NCI-H510A treated with DMSO at 0.1 percent for 48 hours (cell line): ENCODE results near the gene FHIP2A.
"Not testable (repeated sequence)": the region's sequence is repeated elsewhere in the genome, so short reads cannot be mapped to it uniquely, and the experiment has no call there.

ENCODE experiments used
- DNase-seq: peaks from one replicate; lab custom pipeline; 2025; lab: John Stamatoyannopoulos, UW

The FHIP2A gene

GRCh38 chr10:114819322-114819721, 2.3 kb upstream of the FHIP2A start:
- no peak for DNase-seq

DNA sequence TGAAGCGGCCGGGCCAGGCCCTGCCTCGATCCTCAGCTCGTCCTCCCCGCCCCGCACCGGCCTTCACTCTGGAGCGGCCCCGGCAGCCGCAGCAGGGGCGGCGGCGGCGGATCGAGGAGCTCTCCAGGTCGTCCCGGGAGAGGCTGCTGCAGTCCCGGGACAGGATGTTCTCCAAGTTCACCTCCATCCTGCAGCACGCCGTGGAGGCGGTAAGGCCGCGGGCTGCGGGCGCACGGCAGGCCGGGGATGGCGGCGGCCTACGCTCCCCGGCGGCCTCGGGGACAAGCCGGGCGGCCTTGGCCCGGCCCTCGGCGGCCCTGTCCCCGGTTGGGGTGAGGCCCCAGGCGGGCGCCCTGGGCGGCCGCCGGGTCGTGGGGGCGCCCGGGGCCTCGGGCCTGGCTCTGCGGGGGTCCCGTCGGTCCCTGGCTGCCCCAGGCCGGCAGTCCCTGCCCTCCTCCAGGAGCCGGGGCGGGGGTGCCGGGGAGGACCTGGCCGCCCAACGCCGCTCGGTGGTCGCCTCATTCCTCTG, 399 bp downstream of the FHIP2A start:
- peak; percentile 66 for DNase-seq

DNA sequence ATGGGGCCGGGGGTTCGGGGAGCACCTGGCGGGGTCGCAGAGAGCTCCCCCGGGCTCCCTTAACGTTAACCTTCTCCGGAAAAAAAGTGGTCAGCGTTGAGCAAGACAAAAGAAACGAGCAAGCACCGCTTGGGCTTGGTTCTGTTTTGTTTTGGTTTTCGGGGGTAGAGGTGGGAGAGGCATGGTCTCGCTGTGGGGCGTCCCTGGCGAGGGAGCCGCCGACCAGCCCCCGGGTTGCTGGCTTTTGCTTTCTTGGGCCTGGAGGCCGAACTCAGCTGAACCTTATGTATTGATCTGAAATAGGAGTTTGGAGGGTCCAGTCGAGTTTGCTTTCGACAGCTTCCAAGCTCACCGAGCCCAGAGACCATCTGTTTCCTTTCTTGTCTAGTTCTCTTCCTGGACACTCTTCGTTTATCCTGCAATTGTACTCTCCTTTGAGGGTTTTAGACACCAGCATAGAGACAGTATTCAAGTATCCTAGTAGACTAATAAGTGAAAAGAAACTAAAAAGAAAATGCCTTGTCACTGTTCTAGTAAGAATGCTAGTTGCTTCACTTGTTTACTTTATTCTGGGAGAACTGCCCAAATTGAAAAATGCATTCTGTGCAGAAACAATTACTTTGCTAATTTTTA, 980 bp downstream of the FHIP2A start:
- DNase-seq, result peak; percentile 66

DNA sequence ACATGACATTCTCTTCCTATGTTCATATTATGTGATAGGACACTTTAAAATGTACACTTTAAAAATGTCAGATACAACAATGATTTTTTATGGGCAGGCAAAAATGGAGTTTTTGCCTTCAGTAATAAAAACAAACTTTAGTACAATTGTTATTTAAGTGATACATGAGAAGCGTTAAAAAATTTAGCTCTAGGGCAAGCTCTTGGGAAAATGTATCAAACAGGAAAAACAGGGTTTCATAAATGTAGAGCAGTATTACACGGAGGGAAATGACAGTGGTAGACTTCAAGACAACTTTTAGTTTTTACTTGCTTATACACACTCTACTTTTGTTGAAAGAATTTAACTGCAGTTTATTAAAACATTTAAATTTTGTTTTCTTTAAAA, 1.5 kb downstream of the FHIP2A start:
- no peak for DNase-seq

- DNase-seq, result no peak
Observed at GRCh38 chr10:114824391-114824790, 2.8 kb downstream of the FHIP2A start.

- no peak for DNase-seq
Observed at GRCh38 chr10:114825513-114826253, 4.1 kb downstream of the FHIP2A start.

GRCh38 chr10:114829160-114829909, 7.8 kb downstream of the FHIP2A start:
- no peak for DNase-seq

DNA sequence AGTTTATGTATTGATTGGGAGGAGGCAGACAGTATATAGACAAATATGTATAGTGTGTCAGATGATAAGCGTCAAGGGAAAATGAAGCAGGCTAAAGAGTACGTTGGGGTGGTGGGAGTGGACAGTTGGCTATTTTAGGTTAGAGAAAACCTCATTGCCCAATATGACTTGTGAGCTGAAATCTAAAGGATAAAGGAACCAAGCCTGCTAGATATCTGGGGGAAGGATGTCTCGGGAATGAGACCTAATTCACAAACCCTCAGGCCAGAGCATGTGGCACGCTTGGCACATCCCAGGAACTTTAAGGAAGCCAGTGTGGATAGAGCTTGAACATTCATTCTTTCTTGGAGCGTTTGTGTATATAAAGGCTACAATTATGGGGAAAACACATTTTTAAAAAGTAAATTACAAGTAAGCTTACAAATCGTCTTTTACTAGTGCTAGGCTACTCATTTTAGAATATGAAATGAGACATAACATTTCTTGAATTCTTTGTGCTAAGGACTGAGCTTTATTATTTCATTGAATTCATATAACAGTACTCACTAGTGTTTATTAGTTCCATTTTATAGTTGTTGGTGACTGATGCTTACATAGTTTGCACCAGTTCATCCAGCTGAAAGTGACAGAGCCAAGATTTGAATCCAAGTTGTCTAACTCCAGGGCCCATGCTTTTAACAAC, 9.7 kb downstream of the FHIP2A start:
- no peak for DNase-seq

DNA sequence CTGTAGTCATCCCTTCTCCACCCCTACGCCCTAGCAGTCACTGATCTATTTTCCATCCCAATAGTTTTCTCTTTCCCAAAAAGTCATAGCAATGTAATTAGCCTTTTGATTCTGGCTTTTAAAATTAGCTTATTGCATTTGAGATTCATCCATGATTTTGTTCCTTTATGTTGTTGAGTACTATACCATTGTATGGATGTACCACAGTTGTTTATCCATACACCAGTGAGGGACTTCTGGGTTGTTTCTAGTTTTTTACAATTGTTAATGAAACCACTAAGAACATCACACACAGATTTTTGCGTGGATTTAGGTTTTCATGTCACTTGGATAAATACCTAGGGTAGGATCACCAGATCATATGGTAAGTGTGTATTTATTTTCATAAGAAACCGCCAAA, 16.1 kb downstream of the FHIP2A start:
- no peak for DNase-seq

DNA sequence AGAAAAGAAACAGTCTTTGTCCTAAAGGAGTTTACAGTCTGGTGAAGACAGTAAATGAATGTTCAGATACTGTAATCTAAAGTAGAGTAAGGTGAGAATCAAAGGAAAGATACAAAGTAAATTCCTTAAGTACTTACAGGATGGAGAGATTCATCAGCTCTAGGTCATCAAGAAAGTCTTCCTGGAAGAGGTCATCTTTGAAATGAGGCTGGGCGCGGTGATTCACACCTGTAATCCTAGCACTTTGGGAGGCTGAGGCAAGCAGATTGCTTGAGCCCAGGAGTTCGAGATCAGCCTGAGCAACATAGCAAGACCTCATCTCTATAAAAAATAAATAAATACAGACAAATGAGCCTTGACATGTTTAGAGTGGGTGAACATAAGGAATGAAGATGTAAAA, 18.3 kb downstream of the FHIP2A start:
- no peak for DNase-seq

DNA sequence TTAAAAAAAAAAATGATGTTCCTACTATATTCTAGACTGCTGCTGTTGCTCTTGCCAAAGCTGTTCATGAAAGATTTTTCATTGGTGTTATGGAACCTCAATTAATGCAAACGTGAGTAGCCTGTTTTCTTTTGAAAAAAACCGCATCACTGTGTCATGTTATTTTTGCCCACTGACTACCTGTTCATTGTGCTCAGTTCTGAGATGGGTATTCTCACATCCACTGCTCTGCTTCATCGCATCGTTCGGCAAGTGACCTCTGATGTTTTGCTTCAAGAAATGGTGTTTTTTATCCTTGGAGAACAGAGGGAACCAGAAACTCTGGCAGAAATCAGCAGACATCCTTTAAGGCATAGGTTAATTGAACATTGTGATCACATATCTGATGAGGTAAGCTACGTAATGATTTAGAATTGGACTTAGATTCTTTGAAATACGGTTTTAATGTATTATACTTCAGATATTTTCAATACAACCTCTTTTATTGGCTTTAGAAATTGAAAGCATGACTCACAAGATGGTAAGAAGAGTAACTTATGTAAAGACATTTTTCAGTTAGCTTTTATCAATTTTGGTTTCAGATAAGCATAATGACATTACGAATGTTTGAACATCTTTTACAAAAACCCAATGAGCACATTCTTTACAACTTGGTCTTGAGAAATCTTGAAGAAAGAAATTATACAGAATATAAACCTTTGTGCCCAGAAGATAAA, 24.6 kb downstream of the FHIP2A start:
- no peak for DNase-seq

DNA sequence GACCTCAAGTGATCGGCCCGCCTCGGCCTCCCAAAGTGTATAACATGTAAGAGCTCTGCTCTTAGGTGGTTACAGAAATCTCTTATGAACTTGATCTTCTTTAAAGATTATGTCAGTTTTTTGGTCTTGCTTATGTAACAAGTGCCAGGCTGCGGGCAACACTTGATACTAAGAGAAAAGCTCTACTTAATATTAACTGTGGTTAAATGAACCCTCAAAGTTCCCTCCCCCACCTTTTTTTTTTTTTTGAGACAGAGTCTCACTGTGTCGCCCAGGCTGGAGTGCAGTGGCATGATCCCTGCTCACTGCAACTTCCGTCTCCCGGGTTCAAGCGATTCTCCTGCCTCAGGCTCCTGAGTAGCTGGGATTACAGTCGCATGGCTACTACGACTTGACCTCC, 25.9 kb downstream of the FHIP2A start:
- not testable (repeated sequence) for DNase-seq

- DNase-seq, result no peak
Observed at GRCh38 chr10:114849674-114850073, 28.1 kb downstream of the FHIP2A start.

DNA sequence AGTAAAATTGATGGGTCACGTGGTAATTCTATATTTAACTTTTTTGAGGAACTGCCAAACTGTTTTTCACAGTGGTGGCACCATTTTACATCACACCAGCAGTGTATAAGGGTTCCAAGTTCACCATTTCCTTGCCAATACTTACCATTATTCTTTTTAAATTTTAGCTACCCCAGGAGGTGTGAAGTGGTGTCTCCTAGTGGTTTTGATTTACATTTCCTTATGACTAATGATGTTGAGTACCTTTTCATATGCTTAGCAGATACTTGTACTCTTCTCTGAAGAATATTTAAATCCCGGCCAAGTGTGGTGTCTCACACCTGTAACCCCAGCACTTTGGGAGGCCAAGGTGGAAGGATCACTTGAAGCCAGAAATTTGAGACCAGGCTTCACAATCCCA, 28.5 kb downstream of the FHIP2A start:
- no peak for DNase-seq

DNA sequence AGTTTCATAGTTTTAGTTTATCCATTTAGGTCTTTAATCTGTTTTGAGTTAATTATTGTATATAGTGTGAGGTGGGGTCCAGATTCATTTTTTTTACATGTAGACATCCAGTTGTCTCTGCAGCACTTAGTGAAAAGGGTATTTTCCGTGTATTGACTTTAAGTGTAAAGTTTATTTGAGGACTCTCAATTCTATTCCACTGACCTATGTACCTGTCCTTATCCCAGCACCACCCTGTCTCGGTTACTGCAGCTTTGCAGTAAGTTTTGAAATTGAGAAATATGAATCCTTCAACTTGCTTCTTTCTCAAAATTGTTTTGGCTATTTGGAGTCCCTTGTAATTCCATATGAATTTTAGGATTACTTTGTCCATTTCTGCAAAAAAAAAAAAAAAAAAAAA, 29.8 kb downstream of the FHIP2A start:
- DNase-seq, result no peak

DNA sequence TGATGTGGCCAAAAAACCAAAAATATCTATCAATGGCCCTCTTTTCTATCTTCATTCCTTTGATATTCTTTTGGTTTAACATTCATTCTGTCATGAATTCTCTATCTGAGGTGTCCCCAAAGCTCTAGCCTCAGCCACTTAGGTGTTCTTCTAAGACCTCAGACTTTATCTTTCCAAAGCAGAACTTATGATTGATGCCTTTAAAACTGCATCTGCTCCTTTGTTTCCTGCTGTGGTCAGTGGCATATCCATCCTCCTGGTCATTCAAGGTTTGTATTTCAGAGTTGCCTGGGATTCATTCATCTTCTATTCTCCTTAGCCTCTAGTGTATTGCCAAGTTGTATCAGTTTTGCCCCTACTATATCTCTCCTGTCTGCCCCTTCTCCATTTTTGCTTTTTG, 30.6 kb downstream of the FHIP2A start:
- DNase-seq, result no peak

DNA sequence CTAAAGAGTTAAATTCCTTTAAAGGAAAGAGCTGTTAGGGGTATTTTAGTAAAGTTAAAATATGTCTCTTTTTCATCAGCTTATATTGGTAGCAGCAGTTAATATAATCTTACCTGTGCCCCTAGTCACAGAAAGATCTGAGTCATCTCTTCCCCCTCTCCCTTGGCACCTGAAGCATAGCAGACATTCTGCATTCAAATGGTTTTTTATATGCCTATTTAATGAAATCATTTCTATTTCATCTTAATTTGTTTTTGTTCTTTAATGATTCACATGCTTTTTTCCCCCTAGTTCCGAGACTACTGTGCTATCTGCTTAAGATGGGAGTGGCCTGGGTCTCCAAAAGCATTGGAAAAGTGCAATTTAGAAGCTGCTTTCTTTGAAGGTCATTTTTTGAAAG, 33.3 kb downstream of the FHIP2A start:
- DNase-seq, result no peak

DNA sequence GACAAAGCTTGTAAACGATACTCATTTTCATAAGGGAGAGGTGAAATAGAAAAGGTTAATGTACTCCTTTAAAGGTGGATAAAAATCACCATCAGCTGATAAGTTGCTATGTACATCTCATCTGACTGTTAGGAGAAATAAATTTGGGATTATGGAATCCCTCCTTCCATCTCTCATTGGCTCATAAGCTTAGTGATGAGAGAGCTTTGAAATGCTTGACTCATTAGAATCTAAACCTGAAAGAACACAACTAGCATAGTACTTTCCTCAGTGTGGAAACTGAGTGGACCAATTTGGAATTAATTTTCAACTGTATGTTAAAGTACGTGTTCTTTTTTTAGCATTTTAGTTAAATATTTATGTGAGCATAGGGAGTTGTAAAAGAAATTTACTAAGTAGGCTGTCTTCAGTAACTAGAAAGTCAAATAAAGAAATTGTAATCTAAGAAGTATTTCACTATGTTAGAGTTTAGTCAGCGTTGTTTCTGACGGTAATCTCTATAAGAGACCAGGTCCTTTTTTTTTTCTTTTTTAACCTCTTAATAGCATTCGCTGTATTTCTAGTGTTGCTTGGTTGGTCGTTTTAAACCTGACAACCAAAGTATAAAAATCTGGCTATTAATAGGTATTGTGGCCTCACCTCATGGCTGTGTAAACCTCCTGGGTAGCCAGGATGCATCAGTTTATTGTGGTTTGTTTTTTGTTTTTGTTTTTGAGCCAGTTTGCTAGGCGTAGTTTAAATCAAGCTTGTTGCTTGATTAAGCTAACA, 34.4 kb downstream of the FHIP2A start:
- DNase-seq, result no peak

DNA sequence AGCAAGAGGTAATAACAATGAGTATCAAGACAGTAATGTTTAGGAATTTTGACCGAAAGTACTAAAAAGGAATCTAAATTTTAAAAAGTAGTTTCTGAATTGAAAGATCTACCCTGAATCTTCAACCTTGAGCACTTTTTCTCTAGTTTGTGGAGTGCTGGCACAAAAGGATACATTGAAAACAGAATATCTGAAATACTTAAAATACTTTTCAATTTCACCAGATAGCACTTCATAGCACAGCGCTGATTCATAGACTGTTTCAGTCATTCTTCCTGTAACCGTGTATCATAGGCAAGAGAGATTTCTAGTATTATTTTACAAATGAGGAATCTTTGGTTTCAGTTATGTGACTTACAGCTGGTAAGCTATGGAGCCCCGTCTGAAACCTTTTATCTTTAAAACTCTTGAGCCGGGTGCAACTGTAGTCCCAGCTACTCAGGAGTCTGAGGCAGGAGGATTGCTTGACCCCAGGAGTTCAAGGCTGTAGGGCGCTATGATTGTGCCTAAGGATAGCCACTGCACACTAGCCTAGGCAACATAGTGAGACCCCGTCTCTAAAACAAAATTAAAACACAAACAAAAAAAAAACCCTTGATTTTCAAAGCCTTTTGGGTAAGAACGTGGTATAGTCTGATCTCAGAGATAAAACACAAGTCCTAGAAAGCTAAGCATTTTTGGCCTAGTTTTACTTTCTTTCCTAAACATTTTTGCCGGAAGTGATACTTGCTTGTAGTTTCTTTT, 35.1 kb downstream of the FHIP2A start:
- DNase-seq, result no peak

- not testable (repeated sequence) for DNase-seq
Observed at GRCh38 chr10:114857288-114857565, 35.6 kb downstream of the FHIP2A start.
